Prostate gland (tissue), 2 donors: ENCODE measurements around the gene FER.

Experiments used
- CTCF ChIP-seq, 4 experiments: fragments of 200-600 bp in 2 of 4; fragments of 450-650 bp in 2 of 4; sonication (generic) in 2 of 4; IDR thresholded peaks; 1 replicate in 3 of 4; 2 replicates in 1 of 4; pipeline ENCODE4 v1.5.1; 2016 to 2019; ENCODE audit warnings: antibody characterized with exemption in 4 of 4, mild to moderate bottlenecking in 2 of 4, moderate library complexity in 2 of 4
- POLR2A ChIP-seq: fragments of 450-650 bp; IDR thresholded peaks from one replicate; pipeline ENCODE4 v1.6.1; 2016; ENCODE audit warnings: antibody characterized with exemption, mild to moderate bottlenecking
- POLR2AphosphoS5 ChIP-seq: sonication (generic); formaldehyde crosslinking; IDR thresholded peaks from one replicate; pipeline ENCODE4 v1.6.1; 2017; ENCODE audit warnings: antibody characterized with exemption

- TF ChIP-seq CTCF (IDR thresholded peaks at IDR 0.05) (no peak), POLR2A (no peak), POLR2AphosphoS5 (no peak)
Measured at GRCh38 chr5:109102096-109102690, 354.5 kb downstream of the FER start.
